ENCODE data around the gene FOXJ3. TPM values are rescaled to one million over a fixed set of nuclear protein-coding genes. Genes with fewer than 3 reads are reported as not detected.

FOXJ3 gene
- total and polyA plus RNA-seq, 4 donors = 5.3 to 16.8 (median 12.4) TPM

- TF ChIP-seq, protein P1, sequence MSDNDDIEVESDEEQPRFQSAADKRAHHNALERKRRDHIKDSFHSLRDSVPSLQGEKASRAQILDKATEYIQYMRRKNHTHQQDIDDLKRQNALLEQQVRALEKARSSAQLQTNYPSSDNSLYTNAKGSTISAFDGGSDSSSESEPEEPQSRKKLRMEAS (IDR thresholded peaks at IDR 0.05) = no peak
- TF ChIP-seq YY1 (IDR thresholded peaks at IDR 0.05) = no peak
- no peak for TF ChIP-seq FOXA2 (IDR thresholded peaks at IDR 0.05)
- TF ChIP-seq EGR1 (IDR thresholded peaks at IDR 0.05; ENCODE audit: low read depth in 2 of 2) = no peak
- no peak for TF ChIP-seq TAF1 (conservative IDR thresholded peaks at IDR 0.05)
- TF ChIP-seq REST (IDR thresholded peaks at IDR 0.05) = no peak
- no peak for TF ChIP-seq GABPA (IDR thresholded peaks at IDR 0.05 in 1 of 2, conservative IDR thresholded peaks at IDR 0.05 in 1 of 2)
- TF ChIP-seq FOXA1 (IDR thresholded peaks at IDR 0.05) = no peak
- TF ChIP-seq HNF4G (IDR thresholded peaks at IDR 0.05) = no peak
- Histone ChIP-seq H3K4me1 (ENCODE audit: control insufficient read depth in 4 of 4, insufficient read depth in 4 of 4, low read length in 3 of 4) (peaks cover 8 to 30% (median 12%) of the 10 kb centered on the region in 4 donors), H3K27ac (ENCODE audit: low read depth in 1 of 2, low read length in 2 of 2) (no peak overlapping the region), H3K36me3 (ENCODE audit: control insufficient read depth in 4 of 4, insufficient read depth in 3 of 4, low read depth in 1 of 4, low read length in 3 of 4) (no peaks in the 10 kb centered on the region), H3K9ac (ENCODE audit: low read depth in 1 of 2, low read length in 2 of 2) (no peak overlapping the region), H3K9me3 (ENCODE audit: control insufficient read depth in 4 of 4, low read length in 3 of 4) (no peaks in the 10 kb centered on the region), H3K4me3 (ENCODE audit: low read depth in 1 of 3, low read length in 3 of 3) (no peak overlapping the region), H3K27me3 (ENCODE audit: control insufficient read depth in 4 of 4, insufficient read depth in 4 of 4, low read length in 3 of 4) (no peaks in the 10 kb centered on the region)
- no peak for DNase-seq (ENCODE audit: low spot score)
- 52% methylated on average over 7 of the region's 7 CpGs for WGBS
Observed at GRCh38 chr1:42312576-42313212, 22.3 kb downstream of the FOXJ3 start.

- WGBS = 93% methylated on average over 4 of the region's 4 CpGs
Observed at GRCh38 chr1:42311897-42312296, 23.1 kb downstream of the FOXJ3 start.

More at GRCh38 chr1:42311897-42312296, 23.1 kb downstream of the FOXJ3 start:
- Histone ChIP-seq H3K4me1 (ENCODE audit: control insufficient read depth in 4 of 4, insufficient read depth in 4 of 4, low read length in 3 of 4) (peaks cover 8 to 30% (median 12%) of the 10 kb centered on the region in 4 donors), H3K36me3 (ENCODE audit: control insufficient read depth in 4 of 4, insufficient read depth in 3 of 4, low read depth in 1 of 4, low read length in 3 of 4) (no peaks in the 10 kb centered on the region), H3K27me3 (ENCODE audit: control insufficient read depth in 4 of 4, insufficient read depth in 4 of 4, low read length in 3 of 4) (no peaks in the 10 kb centered on the region), H3K9me3 (ENCODE audit: control insufficient read depth in 4 of 4, low read length in 3 of 4) (no peaks in the 10 kb centered on the region), H3K4me3 (ENCODE audit: low read depth in 1 of 3, low read length in 3 of 3) (no peak overlapping the region), H3K9ac (ENCODE audit: low read depth in 1 of 2, low read length in 2 of 2) (no peak overlapping the region), H3K27ac (ENCODE audit: low read depth in 1 of 2, low read length in 2 of 2) (no peak overlapping the region)
- TF ChIP-seq, protein P2, sequence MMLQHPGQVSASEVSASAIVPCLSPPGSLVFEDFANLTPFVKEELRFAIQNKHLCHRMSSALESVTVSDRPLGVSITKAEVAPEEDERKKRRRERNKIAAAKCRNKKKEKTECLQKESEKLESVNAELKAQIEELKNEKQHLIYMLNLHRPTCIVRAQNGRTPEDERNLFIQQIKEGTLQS (IDR thresholded peaks at IDR 0.05) = no peak
- TF ChIP-seq JUND (IDR thresholded peaks at IDR 0.05) (no peak), REST (IDR thresholded peaks at IDR 0.05) (no peak), RXRA (IDR thresholded peaks at IDR 0.05) (no peak), HNF4A (conservative IDR thresholded peaks at IDR 0.05) (no peak), EGR1 (IDR thresholded peaks at IDR 0.05; ENCODE audit: low read depth in 2 of 2) (no peak), NR2F2 (IDR thresholded peaks at IDR 0.05) (no peak), RAD21 (IDR thresholded peaks at IDR 0.05) (no peak), FOXA1 (IDR thresholded peaks at IDR 0.05) (no peak), YY1 (IDR thresholded peaks at IDR 0.05) (no peak), TAF1 (conservative IDR thresholded peaks at IDR 0.05) (no peak), GABPA (IDR thresholded peaks at IDR 0.05 in 1 of 2, conservative IDR thresholded peaks at IDR 0.05 in 1 of 2) (no peak), SP1 (IDR thresholded peaks at IDR 0.05) (no peak), FOXA2 (IDR thresholded peaks at IDR 0.05) (no peak), HNF4G (IDR thresholded peaks at IDR 0.05) (no peak), ZBTB33 (IDR thresholded peaks at IDR 0.05) (no peak)
- TF ChIP-seq, protein P3, sequence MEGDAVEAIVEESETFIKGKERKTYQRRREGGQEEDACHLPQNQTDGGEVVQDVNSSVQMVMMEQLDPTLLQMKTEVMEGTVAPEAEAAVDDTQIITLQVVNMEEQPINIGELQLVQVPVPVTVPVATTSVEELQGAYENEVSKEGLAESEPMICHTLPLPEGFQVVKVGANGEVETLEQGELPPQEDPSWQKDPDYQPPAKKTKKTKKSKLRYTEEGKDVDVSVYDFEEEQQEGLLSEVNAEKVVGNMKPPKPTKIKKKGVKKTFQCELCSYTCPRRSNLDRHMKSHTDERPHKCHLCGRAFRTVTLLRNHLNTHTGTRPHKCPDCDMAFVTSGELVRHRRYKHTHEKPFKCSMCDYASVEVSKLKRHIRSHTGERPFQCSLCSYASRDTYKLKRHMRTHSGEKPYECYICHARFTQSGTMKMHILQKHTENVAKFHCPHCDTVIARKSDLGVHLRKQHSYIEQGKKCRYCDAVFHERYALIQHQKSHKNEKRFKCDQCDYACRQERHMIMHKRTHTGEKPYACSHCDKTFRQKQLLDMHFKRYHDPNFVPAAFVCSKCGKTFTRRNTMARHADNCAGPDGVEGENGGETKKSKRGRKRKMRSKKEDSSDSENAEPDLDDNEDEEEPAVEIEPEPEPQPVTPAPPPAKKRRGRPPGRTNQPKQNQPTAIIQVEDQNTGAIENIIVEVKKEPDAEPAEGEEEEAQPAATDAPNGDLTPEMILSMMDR (IDR thresholded peaks at IDR 0.05; ENCODE audit: low read depth, low read length, missing input control) = no peak
- TF ChIP-seq, protein P1 (IDR thresholded peaks at IDR 0.05) = no peak
- no peak for DNase-seq (ENCODE audit: low spot score)
